GM18520 (cell line): ENCODE measurements around the gene GIMAP6.
"Not testable (repeated sequence)": the region's sequence is repeated elsewhere in the genome, so short reads cannot be mapped to it uniquely, and the experiment has no call there.

Source experiments
- ATAC-seq: cut with Tn5 transposase; IDR thresholded peaks from one replicate; pipeline ENCODE4 v1.9.1; 2021; ENCODE audit not compliant: unreplicated experiment

GIMAP6 gene

GRCh38 chr7:150586785-150587152 is 45.4 kb downstream of the GIMAP6 start:
- no peak for ATAC-seq

DNA sequence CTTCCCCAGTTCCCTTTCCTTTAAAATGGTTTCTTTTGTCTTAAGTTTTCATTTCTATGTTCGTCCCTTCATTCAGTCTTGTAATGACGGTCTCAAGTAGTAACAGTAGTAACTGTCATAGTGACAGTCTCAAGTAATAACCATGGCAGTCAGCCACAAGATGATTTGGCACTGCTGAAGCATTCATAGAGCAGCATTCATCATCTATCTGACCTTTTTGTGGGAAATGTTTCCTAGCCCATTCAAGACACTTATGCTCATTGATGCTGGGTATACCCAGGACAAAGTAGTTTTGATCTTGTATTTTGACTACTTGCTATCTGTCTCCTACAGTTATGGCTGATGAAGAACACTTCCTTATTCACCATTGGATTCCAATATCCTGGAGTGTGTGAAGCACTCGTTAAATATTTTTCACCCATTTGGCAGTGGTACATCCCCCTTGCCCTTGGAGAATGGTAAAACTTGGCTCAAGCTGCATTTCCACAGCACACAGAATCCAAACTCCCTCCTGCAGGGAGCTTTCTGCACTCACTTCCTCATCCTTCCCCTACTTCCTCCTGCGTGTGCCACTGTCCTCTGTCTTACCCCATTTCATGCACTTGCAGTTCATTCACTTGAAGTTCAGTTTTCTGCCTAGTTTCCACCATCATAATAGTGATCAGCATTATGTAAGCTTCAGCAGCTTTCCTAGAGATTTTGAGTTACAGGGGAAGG is 46.0 kb downstream of the GIMAP6 start:
- ATAC-seq: no peak

DNA sequence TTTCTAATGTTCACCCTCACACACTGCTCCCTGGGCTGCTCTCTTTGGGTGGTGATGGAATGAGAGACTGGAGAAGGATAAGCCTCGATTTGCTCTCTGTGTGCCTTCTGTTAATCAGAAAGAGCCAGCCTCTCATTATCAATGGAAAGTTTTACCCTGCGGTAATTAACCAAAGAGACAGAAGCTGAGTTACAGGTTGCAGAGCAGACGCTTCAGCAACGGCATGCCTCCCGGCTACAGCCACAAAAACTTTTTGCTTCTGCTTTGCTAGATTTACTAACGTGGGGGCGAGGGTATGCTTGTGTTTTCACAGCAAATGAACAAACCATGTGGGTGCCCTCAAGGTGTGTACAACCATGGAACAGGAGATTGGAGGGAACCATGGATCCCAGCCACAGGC is 47.0 kb downstream of the GIMAP6 start:
- no peak for ATAC-seq

DNA sequence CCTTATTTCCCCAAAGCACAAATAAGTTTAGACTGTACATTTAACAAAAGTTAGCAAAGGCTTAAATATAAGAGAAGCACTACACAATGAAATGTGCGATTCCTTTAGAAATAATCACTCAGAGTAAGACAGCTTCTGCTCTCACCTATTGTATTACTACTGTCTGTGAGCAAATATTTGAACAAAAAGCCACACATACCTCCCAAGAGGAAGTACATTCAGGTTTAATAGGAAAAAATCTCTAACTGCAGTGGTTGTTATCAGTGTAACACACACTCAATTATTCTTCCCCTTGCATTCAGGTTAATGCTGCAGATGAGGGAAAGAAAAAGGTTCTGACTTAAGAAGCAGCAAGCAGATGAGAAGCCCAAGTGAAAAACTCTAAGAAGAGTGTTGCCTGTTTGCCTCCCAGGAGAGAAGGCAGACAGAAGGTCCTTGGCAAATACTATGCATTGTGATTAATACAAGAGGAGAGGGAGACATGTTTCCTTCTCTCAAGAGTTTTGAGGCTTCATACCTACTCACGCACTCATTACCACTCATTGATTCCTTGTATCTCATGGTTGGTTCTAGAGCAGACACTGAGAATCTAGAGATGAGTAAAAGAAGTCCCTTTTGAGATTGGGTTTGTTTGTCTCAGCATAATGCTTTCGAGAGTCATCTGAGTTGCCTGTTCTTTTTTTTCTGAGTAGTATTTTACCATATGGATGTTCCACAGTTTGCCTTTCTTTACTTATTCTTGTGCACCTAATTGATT is 51.4 kb downstream of the GIMAP6 start:
- ATAC-seq: no peak

- ATAC-seq: not testable (repeated sequence)
Measured at GRCh38 chr7:150579979-150580637, 52.1 kb downstream of the GIMAP6 start.
